Ureter (tissue), 1 donor: Measurements from ENCODE around the gene KCNJ5. TPM values are rescaled to one million over a fixed set of nuclear protein-coding genes. Genes with fewer than 3 reads are reported as not detected.
"Not testable (repeated sequence)": the region's sequence is repeated elsewhere in the genome, so short reads cannot be mapped to it uniquely, and the experiment has no call there.

Experiments
- DNase-seq: peaks from one replicate; pipeline ENCODE4 v3.0.0-alpha.2; 2020; ENCODE audit warnings: low spot score
- total RNA-seq: library from RNA; stranded (reverse); gene quantifications from one replicate; pipeline ENCODE4 v1.2.4, GENCODE V29; 2023
- donor health status: DM: yes; HTN: yes; CAD: no.

Gene KCNJ5
- total RNA-seq, 1 donor from 2014 or later = 0.94 TPM

- no peak for DNase-seq
These were observed 22.6 kb downstream of the KCNJ5 start for GRCh38 chr11:128913806-128914205.

GRCh38 chr11:128914216-128915148 is 23.3 kb downstream of the KCNJ5 start:
- no peak for DNase-seq

- no peak for DNase-seq
These were observed 24.0 kb downstream of the KCNJ5 start for GRCh38 chr11:128915149-128915521.

- no peak for DNase-seq
These were observed 24.9 kb downstream of the KCNJ5 start for GRCh38 chr11:128916037-128916572.

- DNase-seq = no peak
These were observed 25.5 kb downstream of the KCNJ5 start for GRCh38 chr11:128916681-128917080.

GRCh38 chr11:128917144-128917724 is 26.1 kb downstream of the KCNJ5 start:
- DNase-seq = no peak

GRCh38 chr11:128919216-128919615 is 28.1 kb downstream of the KCNJ5 start:
- DNase-seq = no peak

- not testable (repeated sequence) for DNase-seq
These were observed 28.5 kb downstream of the KCNJ5 start for GRCh38 chr11:128919635-128920034.

- DNase-seq = no peak
These were observed 29.5 kb downstream of the KCNJ5 start for GRCh38 chr11:128920666-128921065.

- DNase-seq = no peak
These were observed 30.6 kb downstream of the KCNJ5 start for GRCh38 chr11:128921793-128922192.

GRCh38 chr11:128924104-128924503 is 32.9 kb downstream of the KCNJ5 start:
- DNase-seq = no peak

GRCh38 chr11:128924510-128925249 is 33.5 kb downstream of the KCNJ5 start:
- DNase-seq = no peak

- no peak for DNase-seq
These were observed 34.1 kb downstream of the KCNJ5 start for GRCh38 chr11:128925250-128925600.

GRCh38 chr11:128926000-128926399 is 34.8 kb downstream of the KCNJ5 start:
- DNase-seq = no peak

GRCh38 chr11:128926437-128927107 is 35.4 kb downstream of the KCNJ5 start:
- DNase-seq = no peak

- DNase-seq = no peak
These were observed 35.9 kb downstream of the KCNJ5 start for GRCh38 chr11:128927108-128927461.

- DNase-seq = no peak
These were observed 36.7 kb downstream of the KCNJ5 start for GRCh38 chr11:128927683-128928336.

GRCh38 chr11:128928400-128928799 is 37.2 kb downstream of the KCNJ5 start:
- no peak for DNase-seq

- DNase-seq = no peak
These were observed 38.3 kb downstream of the KCNJ5 start for GRCh38 chr11:128929468-128929867.

- no peak for DNase-seq
These were observed 38.8 kb downstream of the KCNJ5 start for GRCh38 chr11:128929991-128930390.

- DNase-seq = no peak
These were observed 39.9 kb downstream of the KCNJ5 start for GRCh38 chr11:128931066-128931465.
